ENCODE results near the gene PTPRQ.
"Not testable (repeated sequence)": the region's sequence is repeated elsewhere in the genome, so short reads cannot be mapped to it uniquely, and the experiment has no call there.

The PTPRQ gene

DNA sequence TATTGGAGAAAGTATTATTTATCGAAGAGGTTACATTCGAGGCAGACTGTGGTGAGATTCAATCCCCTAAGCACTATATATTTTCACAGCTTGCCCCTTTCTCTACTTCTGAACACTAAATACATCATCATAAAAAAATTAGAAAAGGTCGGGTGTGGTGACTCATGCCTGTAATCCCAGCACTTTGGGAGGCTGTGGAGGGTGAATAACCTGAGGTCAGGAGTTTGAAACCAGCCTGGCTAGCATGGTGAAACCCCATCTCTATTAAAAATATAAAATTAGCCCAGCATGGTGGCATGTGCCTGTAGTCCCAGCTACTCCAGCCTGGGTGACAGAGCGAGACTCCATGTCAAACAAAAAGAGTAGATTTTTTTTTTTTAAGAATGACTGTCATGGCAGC, 192.8 kb downstream of the PTPRQ start:
- DNase-seq (ENCODE audit: low spot score) = no peak

DNA sequence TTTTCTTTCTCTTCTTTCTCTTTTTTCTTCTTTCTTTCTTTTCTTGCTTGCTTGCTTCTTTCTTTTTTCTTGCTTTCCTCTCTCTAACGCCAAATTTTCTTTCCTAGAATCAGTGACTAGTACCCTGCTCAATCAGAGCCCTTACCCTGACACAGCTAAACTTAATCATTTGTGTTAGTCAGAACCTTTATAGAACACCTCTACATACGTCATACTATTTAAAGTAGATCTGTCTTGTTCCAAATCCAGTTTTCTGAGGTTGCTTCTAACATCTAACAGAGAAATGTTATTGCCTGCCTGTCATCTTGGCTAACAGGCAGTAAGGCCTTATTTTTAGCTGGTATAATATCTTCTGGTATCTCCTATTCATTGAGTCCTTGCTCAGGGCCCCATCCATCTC, 197.9 kb downstream of the PTPRQ start:
- DNase-seq (ENCODE audit: low spot score) = no peak

DNA sequence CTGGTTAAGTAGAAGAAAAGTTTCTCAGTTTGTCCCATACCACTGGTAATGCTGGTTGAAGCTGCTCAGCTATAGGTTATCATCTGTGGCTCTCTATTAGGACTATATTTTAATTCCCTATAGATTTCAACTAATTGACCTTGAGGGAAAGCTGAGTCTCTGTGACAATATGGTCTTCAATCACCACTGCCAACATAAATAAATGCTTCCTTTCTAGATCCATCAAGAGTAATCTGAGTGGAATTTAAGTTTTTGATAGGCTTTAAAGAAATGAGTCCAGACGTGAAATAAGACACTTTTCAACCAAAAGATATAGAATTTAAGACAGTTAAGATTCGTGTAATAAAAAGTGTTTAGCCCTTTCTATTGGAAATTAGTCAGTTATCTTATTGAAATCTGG, 199.9 kb downstream of the PTPRQ start:
- DNase-seq (ENCODE audit: low spot score) = no peak

DNA sequence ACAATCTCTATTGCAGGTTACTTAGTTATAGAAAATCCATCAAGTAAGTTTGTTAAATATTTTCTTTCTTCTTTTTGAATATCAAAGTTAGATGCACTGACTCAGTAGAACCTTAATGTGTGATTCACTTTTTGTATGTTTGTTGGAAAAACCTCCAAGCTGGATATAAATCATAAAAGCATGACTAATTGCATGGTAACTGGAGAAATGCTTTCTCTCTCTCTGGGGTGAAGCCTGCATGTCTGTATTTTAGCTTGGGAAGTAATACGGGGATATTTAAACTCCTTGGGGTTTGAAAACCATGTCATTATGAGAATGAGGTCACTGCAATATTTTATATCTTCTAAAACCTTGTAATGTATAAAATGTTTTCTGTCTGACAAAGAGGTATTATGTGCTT, 204.8 kb downstream of the PTPRQ start:
- no peak for DNase-seq (ENCODE audit: low spot score)

DNA sequence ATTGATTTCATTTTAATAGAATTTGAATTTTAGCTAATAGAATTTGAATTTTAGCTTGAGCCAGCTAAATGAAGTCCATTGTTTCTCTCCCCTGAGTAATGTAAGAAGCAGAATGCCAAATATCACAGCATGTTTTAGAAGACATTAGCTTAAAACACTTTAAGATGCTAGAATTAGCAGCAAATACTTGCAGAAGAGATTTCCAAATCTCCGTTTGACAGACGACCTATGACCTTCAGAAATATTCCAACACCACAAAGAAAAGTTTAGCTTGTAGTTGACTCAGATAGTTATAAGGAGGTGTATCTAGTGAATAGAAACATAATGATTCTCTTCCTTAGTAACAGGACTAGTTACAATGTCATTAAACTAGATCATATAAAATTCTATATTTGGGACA, 211.7 kb downstream of the PTPRQ start:
- DNase-seq (ENCODE audit: low spot score) = no peak

DNA sequence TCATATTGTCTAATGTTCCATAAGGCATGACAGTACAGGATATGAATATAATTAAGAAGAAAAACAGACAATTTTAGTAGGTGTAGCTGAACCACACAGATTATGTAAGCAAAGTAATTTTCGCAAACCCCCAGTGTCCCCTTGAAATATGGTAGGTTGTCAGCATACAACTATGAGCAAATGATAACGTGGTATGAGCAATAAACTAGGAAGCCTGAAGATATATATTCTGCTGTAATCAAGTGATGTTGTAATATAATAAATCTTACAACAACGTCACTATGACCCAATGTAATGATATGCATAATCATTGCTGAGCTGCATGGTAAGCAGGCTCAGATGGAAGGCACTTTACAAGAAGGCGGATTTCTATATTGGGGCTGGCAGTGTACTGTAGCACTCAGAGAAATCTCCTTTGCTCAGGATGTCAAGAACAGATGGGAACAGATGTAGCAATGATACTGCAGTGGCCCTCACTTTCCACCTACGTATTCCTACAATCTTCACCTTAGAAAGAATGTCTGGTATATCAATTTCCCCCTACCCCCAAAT, 215.6 kb downstream of the PTPRQ start:
- no peak for DNase-seq (ENCODE audit: low spot score)

DNA sequence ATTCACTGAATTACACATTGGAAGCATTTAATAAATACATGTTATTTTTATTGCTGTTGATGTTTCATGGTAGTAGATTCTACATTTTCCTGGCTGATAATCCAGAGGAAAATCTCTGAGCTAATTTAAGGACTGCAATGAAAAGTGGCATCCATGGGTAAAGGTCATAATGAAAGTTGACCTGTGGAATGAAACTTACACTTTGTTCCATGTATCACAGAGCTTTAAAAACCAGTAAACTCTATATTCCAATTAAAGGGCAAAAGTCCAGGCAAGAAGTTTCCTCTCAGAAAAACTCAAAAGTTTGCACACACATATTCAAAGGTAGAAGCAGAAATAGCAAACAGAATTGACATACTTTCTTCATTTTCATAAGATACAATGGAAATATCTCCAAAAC, 218.6 kb downstream of the PTPRQ start:
- no peak for DNase-seq (ENCODE audit: low spot score)

DNA sequence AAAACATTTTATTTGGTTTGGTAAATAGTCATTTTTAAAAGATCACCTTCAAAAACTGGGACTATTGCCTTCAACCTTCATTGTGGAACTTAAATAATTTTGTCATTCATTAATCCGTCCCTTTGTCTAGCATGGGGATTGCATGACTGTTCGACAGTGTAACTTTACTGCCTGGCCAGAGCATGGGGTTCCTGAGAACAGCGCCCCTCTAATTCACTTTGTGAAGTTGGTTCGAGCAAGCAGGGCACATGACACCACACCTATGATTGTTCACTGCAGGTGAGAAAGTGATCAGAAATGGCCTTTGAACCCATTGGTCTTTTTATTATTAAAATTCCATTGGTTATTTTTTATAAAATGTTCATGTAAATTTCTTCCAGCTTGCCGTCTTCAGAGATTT, 226.2 kb downstream of the PTPRQ start:
- DNase-seq (ENCODE audit: low spot score) = no peak

DNA sequence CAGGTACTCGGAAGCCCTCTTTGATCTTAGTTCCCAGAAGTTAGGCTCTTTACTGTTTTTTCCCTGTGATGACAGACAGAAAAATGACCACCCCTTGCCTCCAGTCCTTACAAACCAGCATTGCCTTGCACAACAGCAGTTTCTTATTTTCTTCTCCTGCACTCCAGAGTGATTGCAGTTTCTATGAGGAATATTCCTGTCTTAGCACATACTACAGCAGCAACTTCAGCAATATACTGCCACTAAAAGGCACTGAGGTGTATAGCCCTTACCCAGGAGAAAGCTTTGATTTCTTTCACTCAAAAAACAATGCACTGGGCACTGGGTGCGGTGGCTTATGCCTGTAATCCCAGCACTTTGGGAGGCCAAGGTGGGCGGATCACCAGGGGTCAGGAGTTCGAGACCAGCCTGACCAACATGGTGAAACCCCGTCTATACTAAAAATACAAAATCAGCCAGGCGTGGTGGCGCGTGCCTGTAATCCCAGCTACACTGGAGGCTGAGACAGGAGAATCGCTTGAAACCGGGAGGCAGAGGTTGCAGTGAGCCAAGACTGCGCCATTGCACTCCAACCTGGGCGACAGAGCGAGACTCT, 232.1 kb downstream of the PTPRQ start:
- not testable (repeated sequence) for DNase-seq (ENCODE audit: low spot score)

DNA sequence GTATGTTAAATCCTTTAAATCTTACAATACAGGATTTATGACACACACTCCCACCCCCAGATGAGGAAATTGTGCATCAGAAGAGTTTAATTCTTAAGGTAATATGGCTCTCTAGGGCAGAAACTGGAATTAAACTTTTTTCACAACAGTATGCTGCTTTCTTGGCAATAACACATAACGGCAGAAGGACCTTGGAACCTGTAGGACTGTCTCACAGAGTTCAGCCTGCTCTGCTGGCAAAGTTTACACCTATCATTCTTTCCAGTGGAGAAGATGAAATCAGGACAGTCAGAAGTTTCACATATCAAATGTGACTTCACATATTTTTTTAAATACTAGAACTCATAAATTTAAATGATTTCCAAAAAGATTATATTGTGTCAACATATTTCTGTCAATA, 232.8 kb downstream of the PTPRQ start:
- DNase-seq (ENCODE audit: low spot score) = no peak

DNA sequence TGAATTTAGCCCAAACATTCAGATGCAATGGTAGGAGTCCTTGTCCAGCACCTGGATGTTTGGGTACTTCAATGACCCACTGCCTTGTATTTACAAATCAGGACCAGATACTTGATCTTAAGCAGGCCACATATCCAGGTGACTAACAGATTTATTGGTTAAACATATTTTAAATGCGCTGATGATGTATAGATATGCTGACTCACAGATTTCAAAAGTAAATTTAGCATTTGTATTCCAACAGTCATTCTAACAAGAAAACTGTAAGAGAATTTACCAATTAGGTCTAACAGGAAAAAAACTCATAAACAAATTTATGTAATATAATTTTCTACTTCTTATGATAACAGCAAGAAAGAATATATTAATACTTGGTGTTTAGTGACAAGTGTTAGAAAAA, 234.0 kb downstream of the PTPRQ start:
- DNase-seq (ENCODE audit: low spot score) = no peak

DNA sequence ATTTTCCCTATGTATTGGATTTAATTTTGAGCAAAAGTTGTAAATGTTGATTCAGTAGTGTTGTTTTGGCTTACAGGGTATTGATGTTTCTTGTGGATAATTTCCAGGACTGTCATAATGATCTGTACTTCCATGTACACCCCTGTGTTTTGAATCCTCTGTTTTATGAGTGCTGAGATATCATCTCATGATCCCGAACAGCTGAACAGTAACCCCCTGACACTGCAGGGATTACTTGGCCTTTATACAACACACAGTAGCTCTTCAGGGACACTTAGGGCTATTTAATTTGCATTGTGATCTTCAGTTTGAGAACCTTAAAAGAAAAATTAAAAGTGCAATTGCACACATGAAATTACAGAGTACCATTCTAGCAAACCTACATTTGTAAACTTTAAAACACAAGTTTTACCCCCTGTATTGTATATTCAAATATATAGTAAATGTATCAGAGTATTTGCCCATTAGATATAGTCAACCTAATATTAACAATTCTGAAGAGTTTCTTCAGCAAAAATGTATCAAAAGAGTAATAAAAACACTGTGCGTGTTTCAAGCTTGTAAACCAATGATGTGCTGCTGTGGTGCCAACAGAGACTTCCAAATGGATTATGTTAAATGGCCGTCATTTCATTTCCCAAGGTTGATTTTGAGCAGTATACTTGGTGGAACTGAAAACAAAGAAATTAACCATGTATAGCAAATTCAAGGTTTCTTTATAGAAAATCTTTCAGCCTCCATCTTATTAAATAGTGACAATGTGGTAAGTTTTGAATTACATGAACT, 235.5 kb downstream of the PTPRQ start:
- DNase-seq (ENCODE audit: low spot score) = no peak

DNA sequence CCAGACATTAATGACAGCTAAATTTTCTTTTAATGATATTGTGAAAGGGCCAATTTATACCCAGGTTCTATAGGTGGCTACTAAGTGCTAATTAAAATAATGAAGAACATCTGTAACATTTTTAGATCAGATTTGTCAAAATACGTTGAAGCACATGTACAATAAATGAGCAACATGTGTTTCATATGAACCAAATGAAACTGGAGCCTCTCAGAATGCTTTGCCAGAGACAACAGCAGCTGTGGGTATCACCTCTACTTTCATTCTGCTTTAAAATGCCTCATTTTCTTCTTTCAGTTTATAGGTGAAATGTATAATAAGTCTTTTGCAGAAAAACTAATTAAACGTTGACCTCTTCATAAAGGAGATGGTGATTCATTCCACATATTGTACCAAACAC, 237.3 kb downstream of the PTPRQ start:
- no peak for DNase-seq (ENCODE audit: low spot score)

DNA sequence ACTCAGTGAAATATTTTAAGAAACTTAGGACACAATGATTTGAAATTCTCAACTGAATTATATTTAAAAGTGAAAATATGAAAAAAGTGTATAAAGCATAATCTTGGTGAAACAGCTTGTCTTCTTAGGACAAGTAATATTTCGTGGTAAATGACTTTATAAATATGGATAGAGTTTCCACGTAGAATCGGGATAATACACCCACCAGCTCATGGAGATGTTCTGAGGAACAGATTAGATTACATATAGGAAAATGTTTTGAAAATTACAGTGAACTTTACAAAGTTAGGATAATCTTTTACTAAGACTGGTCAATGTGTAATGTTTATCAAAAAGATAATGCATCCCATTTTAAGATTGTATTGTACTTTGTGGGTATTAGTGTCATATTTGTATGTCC, 237.8 kb downstream of the PTPRQ start:
- no peak for DNase-seq (ENCODE audit: low spot score)

DNA sequence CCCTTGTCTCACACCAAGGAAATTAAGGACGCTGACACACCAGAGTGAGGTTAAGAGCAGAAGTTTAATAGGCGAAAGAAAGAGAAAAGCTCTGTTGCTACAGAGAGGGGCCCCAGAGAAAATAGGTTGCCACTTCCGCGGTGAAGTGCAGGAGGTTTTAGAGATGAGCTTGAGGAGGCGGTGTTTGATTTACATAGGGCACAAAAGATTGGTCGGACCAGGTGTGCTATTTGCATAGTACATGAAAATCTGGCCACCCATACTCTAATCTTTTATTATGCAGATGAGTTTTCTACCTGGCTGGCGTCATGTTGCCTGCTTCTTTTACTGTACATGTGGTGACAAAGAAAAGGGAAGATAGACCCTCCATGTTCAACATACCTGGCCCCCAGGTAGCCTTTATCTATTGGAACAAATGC, 240.1 kb downstream of the PTPRQ start:
- no peak for DNase-seq (ENCODE audit: low spot score)

DNA sequence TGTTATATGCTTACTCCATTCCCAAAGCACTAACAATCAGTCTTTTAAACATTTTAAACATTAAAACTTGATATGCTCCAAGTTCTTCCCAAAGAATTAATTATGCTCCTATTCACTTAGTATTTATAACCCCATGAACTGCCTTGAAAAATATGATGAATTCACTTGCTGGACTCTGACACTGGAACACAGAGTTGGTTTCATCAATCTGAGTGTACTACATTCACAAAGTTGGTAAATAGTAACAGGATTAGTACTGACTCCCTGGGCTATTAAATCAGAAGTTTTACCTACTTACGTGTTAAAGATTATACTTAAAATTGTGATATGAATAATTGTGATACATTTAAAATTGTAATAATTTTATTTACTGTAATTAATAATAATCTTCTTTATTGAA, 246.1 kb downstream of the PTPRQ start:
- no peak for DNase-seq (ENCODE audit: low spot score)

DNA sequence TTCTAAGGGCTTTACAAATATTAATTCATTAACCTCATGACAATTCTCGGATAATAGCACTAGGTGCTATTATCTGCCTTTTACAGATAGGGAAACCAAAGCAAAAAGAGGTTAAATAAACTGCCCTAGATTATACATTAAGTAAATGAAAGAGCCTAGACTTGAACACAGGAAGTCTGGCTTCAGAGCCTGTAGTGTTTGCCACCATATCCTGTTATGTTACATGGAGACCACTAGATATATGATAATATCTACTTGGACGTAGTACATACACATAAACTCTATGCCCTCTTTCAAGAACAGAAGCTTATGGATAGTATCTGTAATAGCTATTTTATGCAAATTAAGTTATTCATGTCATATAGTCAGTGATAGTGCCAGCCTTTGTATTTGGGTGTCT, 246.5 kb downstream of the PTPRQ start:
- DNase-seq (ENCODE audit: low spot score) = no peak

DNA sequence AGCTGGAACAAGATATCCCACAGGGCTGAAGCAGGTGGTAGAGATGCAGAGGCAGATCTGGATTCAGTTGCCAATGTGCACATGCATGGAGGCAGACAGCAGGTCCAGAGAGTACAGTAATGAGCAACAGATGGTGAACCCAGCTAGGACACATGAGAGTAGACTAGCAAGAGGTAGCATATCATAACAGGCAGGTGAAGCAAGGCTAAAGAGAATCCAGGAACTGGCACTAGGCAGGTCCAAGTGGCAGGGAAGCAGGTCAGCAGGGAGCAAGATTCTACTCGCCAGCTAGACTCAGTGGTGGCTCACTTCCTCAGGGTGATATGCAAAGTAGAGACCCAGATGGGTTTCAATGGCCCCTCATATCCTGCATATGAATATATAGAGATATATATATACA, 248.1 kb downstream of the PTPRQ start:
- DNase-seq (ENCODE audit: low spot score) = no peak

DNA sequence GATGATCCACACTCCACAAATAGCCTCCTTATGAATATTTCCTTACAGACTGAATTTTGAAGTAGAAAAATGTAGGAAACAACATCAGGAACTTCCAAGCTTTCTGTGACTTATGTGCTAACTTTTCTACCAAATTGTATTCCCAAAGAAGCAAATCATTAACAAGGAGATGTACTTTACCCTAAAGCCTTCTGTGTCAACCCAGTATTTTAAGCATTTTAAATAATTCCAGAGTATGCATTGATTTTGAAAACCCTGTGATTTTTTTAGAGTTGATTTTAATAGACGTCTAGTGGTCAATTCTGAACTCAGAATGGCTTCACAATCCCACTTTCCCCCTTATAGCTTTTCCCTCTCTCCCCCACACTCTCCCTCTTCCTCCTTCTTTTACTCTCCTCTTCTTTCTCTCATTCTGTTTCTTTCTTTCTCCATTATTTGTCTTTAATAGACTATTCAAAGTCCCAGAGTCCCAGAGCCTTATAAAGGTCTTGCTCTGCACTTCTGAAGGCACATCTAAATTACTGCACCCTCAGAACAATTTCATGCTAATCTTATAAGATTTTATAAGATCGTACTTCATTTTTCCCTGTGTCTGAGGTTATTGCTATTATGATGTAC, 253.3 kb downstream of the PTPRQ start:
- DNase-seq (ENCODE audit: low spot score) = no peak

DNA sequence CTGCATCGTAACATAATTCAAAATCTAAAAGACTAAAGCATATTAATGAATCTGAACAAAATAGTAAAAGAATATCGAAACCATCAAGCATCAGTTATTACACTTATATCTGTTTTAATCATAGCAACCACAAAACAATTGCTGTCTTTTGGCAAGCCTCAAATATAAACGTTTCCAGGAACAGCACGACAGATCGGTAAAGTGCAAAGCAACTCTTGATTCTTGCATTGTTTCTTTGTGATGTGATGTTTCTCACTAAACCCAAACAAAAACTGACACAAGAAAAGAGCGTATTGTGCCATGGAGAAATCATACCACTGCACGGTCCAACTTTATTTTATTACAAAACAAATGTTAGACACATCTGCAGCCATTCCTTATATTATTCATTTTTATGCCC, 254.2 kb downstream of the PTPRQ start:
- no peak for DNase-seq (ENCODE audit: low spot score)

DNA sequence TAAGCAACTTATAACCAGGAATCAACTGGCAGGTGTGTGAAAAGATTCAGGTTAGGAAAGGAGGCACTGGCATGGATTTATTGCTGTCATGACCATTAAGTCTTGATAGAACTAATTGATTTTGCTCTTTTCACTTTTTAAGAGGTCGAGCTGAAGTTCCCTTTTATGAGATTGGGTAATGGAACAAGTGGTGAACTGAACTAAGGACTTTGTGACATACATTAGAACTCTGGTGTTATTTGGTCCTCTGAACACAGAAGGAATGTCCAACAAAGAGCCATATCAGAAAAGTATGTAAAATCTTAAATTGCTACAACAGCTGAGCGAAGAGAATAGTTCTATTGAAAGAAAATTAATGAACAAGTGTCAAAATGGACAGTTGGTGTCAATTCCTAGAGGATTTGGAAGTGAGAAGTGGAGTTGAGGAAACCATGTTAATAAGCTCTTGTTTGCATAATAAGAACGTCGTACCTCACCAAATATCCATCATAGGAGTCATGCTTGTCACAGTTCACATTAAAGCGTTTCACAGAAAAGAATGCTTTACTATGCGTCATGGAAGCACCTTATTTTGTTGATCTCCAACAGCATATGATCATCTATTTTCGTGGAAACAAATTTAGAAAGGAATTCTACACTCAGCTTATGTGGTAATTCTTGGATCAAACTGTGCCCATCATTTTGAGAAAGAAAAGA, 255.0 kb downstream of the PTPRQ start:
- no peak for DNase-seq (ENCODE audit: low spot score)

DNA sequence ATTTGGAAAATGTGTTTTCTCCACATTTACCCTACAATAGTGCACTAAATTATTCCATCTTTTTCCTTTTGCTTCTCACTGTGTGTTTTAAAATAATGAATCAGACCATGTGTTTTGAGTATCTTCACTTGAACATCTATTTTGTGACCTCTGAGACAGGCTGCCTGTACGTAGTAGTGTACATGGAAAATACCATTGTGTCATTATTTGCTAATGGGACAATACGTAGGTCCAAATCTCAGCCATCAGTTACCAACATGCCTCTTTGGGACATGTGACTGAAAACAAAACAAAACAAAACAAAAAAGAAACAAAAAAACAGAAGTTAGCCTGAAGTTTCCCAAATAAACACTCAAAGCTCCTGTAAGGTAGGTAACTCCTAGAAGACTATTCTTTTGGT, 256.3 kb downstream of the PTPRQ start:
- no peak for DNase-seq (ENCODE audit: low spot score)

DNA sequence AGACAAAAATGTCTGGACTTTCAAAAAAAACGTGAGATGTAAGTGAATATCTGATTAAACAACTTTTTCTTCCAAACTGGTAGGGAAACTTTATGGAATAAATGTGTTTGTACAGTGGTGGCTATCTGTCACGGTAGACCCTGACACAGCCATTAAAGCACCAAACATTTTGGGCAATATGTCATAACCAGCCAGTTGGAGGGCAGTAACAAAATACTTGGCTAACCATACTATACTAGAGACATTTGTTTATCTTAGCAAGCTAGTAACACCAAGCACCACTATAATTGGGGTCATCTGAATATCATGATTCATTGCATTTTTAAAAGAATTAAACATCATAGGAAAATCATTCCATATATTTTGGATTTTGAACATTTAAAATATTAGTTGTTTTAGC, 257.4 kb downstream of the PTPRQ start:
- no peak for DNase-seq (ENCODE audit: low spot score)

Measured in activated CD4-positive, alpha-beta T cell treated with anti-CD3 and anti-CD28 coated beads, Interleukin-2, Interleukin-4, amounts not matched to agents 100 ng/mL and 50 ng/mL, durations not matched to agents 16 hours and 8 hours (primary cell).